Measurements from ENCODE around the gene TENT4B.

- TF ChIP-seq CTCF (IDR thresholded peaks at IDR 0.05), result no peak
- TF ChIP-seq POLR2A (IDR thresholded peaks at IDR 0.05), result no peak
Observed at GRCh38 chr16:50251375-50252081, 98.4 kb downstream of the TENT4B start.
